HG03196 (cell line): ENCODE results near the gene FAM13B.
"Not testable (repeated sequence)": the region's sequence is repeated elsewhere in the genome, so short reads cannot be mapped to it uniquely, and the experiment has no call there.

Source experiments
- ATAC-seq: cut with Tn5 transposase; IDR thresholded peaks from one replicate; pipeline ENCODE4 v1.9.1; 2021; ENCODE audit not compliant: unreplicated experiment

FAM13B gene

DNA sequence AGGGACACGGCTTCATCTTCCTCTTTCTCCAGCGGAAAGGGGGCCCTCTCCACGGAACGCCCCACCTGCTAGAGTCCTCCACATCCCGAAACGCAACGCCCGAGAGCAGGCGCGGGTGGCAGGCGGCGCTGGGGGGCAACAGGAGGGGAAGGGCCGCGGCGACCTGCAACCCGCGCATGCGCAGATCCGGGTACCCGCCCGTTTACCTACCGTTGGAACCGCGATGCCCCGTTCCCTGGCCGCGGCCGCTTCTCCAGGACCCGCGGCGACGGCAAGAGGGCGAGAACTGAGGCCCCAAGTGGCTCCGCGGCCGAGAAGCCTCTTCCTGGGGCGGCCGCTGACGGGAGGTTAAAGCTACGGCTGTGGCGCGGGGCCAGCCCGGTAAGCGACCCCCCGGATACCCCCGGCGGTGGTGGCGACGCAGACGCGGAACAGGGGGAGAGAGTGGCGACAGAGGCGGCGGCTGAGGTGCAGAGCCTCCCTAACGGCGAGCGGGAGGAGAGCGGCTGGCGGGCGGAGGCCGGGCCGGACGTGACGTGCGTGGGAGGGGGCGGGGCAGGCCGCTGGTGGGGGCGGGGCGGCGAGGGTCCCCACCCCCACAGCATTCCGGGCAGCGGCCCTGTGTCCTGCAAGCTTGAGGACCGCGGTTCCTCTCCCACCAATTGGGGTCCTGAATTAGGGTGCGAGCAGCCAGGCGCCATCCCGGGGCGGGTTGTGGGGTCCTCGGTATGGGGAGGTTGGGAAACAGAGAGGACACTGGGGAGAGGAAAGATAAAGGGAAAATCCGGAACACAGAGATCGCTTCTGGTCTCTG, at the start of gene FAM13B:
FAM13B (minus strand) TSS at position 508 of the 814 bp plus-strand sequence. CDS start 13,968 bp downstream, outside the sequence.
- peak; percentile 56 for ATAC-seq

DNA sequence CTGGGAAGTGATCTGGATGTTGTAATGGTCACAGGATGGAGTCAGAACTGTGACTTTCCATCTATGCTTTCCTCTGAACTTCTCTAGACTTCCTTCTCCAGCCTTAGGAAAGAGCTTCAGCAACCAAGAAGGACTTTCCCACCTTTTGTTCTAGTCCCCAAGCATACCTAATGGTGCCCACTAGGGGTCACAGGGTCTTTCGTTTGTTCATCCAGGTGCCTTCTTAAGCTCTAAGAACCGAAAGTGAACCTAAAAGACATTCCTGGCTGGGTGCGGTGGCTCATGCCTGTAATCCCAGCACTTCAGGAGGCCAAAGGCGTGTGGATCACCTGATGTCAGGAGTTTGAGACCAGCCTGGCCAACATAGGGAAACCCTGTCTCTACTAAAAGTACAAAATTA, 49.2 kb upstream of the FAM13B start:
- ATAC-seq: no peak

DNA sequence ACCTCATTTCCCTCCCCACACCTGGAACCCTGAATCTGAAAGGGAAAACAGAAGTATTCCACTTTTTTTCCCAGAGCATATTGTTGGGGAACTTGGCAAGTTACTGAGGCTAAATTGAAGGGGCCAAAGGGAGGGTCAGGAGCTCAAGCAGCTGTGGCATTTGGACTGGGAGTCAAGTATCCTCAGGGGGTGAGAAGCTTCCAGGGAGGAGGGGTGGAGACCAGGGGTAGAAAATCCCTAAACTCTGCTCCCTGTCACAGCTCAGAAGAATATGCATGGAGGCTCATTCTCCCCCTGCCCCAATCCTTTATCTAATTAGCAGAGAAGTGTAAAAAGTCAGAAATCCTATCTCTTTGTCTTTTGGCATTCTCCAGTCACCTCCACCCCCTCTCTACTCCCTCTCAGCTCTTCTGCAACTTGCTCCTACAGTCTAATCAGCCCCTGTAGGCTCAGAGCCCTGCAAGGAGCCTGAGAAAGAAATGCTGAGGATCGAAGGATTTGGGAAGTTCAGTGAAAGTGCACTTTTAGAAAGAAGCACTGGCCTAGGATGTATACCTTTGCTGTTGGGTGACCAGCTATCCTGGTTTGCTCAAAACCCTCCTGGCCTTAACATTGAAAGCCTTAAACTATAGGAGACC, 45.2 kb upstream of the FAM13B start:
- ATAC-seq: no peak

DNA sequence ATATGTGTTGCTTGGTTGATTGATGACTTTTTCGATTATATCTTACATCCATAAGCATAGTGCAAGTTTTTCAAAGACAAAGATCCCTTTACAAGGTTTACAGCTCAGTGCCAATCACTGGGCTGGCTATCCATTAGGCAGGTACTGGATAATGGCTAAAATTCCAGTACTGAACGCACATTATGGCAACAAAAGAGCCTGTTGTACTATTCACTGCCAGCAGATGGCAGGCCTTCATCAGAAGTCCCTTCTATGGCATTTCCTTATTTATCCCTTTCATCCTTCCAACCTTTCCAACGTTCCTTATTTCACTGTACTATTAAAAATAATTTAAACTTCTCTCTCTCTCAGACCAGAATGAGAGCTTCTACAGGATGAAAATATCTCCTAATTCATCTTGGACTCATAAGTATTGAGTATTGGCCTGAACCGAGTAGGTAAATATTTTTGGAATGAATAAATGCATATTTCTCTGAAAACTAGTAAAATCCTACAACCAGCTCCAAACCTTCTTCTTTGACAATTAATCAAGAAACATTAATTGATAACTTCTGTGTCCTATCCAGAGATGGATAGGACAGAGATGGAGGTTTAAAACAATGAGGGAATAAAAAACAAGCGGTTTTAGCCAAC, 44.3 kb upstream of the FAM13B start:
- ATAC-seq: no peak

DNA sequence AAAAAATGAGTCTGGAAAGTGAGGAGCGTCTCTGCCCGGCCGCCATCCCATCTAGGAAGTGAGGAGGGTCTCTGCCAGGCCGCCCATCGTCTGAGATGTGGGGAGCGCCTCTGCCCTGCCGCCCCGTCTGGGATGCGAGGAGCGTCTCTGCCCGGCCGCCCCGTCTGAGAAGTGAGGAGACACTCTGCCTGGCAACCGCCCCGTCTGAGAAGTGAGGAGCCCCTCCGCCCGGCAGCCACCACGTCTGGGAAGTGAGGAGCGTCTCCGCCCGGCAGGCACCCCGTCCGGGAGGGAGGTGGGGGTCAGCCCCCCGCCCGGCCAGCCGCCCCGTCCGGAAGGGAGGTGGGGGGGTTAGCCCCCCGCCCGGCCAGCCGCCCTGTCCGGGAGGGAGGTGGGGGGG, 37.1 kb upstream of the FAM13B start:
- not testable (repeated sequence) for ATAC-seq

DNA sequence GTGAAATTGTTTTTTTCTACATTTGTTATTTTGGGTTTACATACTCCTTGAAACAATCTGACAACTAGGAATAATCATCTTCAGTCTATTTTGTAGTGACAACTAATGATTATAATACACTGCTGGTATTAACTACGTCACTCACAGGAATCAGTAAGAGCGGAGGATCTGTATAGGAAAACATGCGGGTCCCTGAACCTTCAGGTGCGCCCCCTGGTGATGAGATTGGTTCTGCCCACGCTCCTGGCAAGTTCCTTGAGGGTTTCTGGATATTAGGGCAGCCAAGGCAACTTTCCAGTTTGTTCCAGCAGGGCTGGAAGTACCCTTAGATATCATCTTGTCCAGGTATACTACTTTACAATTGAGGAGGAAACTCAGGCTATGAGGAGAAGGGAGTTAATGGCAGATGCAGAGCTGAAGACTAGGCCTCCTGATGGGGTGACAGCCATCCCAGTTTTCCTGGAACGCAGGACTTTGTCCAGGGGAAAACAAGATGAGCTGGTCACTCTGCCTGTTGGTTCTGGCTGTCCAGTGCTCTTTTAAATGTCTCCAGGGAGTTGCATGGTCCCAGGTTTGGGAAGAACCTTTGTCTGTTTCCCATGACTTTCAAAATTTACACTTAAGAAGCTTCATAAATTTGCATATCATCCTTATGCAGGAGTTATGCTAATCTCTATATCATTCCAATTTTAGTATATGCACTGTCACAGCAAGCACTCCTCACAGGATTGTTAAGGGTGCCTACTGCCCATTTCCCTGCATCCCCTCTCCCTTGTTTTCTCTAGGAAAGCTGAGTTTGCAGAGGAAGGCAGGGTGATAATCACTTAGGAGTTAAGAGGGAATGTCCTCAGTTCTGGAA, 36.1 kb upstream of the FAM13B start:
- ATAC-seq: no peak

DNA sequence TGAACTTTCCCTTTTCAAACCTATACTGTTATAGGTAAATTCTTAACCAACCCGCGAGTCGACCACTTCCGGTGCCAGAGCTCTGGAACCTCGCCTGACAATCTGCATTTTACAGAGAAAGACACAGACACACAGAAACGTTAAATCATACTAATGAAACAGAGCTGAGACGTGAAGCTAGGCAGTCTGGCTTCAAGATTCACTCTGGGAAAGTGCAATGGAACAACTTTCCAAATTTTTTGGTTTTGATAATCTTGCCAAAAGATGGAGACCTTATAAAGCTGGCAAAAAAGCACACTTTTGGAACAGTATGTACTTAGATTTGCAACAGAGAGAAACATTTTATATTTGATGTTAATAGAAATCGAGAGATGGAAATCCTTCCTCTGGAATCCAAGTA, 35.1 kb upstream of the FAM13B start:
- ATAC-seq: no peak

DNA sequence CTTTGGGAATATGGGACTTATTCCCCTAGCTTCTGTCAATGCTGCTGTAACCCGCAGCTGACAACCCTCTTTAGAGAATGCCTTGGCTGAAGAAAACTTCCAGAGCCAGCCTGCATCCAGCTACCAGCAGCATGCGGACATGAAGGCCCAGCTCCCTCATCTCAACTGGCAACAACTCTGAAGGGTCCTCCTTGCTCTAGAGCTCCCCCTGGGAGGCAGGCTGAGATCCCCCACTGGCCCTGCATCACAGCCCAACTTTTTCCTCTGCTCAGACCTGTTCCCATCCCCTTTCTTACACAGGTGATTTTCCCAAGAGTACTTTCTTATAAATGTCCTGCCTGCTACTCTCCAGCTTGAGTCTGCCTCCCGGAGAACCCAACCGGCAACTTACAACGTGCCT, 32.2 kb upstream of the FAM13B start:
- ATAC-seq: no peak

DNA sequence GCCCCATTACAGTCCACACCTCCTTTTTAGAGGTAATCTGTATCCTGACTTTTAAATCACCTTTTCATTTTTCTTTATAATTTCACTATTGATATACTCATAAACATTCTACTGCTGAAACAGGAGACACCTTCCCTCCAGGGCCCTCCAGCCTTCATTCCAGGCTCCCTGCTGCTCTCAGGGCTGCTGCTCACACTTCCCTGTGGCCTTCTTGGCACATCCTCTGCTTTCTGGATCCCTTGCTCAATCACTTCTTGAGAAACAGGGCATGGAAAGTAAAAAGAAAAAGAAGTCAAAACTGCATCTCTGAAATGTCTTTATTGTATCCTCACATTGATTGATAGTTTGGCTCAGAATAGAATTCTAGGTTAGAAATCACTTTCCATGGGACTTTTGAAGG, 31.6 kb upstream of the FAM13B start:
- no peak for ATAC-seq

DNA sequence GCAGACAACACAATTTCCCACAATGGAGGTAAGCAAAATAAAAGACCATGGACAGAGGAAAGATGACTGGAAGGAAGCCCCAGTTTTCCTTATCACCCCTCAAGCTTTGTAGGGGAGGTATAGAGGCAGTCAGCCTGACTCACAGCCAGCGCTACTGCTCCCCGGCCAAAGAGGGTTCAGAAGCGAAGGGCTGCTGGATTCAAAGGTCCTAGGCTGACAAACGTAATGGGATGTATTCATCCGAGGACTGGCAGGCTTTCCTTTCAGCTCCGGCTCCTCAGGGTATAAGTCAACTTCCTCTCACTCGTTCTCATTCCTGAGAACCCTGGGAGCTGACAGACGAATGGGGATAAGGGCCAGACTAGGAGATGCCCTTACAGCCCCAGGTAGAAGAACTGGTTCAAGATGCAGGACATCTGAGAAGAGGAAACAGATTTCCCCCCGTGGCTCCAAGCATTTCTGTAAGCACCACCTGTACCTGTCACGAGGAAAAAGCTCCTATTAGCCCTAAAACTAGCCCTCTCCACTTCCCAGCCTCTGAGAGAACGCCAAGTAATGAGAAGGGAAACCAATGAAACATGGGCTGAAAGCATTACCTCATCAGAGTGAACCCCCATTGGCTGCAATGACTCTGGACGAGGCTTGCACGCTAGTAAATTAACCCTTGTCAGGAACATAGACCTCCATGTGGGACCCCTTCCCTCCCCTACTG, 22.1 kb upstream of the FAM13B start:
- ATAC-seq: no peak

DNA sequence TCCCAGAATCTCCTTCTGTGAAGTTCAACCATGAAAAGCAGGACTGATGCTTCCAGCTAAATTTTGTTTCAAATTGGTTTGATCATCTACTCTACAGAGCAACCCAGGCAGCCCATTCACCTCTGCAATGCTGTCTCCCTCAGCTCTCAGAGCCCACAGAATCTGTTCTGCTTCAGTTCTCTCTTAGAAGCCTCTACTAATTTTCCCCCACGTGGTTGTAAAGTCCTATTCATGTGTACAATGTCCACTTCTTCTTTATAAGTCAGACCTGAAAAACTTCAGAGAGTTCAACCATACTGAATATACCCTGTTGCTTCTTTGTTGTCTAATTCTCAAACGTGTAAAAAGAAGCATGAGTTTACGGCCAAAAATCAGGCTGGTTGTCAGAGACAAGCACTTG, 21.3 kb upstream of the FAM13B start:
- ATAC-seq: no peak

DNA sequence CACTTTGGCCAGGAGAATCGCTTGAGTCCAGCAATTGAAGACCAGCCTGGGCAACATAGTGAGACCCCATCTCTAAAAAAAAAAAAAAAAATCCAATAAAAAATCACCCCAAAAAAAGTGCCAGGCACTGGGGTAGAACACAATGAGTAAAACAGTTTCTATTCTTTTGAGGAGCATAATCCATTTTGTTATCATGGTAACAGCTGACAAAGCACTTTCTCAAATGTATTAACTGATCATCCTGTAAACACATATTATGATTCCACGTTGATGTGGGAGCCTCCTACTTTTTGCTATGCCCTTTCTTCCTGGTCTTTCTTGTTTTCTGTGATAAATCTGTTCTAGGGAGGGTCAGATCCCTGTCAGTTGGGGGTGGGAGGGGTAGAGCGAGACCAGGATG, 20.7 kb upstream of the FAM13B start:
- ATAC-seq: no peak

DNA sequence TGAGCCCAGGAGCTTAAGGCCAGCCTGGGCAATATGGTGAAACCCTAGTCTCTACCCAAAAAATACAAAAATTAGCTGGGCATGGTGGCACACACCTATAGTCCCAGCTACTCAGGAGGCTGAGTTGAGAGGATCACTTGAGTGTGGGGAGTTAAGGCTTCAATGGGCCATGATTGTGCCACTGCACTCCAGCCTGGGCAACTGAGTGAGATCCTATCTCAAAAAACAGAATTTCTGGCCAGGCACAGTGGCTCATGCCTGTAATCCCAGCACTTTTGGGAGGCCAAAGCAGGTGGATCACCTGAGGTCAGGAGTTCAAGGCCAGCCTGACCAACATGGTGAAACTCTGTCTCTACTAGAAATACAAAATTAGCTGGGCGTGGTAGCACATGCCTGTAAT, 19.8 kb upstream of the FAM13B start:
- not testable (repeated sequence) for ATAC-seq

DNA sequence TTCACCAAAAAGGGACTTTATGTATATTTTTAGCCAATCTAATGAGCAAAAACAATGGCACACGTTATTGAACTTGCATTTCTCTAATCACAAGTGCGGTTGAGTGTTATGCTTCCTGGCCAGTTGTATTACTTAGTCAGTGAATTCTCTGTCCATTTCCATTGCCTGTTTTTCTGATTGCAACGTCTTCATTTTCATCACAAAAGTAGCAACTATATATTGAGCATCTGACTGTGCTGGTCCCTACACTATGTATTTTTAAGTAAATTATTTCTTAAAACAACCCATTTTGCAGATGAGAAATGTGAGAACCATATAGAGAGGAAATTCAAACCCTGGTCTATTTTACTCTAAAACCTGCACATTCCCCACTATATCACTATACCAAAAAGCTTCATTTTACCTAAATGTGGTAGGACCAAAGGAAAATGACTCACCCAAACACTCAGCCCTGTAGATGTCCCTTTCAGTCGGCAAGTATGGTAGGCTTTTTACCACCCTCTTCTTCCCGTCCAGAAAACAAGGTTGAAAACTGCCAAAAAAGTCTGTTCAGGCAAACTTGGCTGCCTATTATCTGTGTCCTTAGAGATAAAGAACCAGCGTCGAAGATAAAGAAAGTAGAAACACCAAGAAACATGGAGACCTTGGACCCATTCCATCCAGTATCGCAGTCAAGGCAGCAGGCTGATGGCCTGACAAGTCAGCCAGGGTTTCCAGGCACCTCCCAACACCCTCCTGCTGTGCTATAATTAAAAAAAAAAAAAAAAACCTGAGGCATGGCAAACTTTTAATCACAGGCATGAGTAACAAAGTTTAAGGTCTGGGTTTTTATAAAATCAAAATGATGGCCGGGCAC, 18.8 kb upstream of the FAM13B start:
- ATAC-seq: no peak

DNA sequence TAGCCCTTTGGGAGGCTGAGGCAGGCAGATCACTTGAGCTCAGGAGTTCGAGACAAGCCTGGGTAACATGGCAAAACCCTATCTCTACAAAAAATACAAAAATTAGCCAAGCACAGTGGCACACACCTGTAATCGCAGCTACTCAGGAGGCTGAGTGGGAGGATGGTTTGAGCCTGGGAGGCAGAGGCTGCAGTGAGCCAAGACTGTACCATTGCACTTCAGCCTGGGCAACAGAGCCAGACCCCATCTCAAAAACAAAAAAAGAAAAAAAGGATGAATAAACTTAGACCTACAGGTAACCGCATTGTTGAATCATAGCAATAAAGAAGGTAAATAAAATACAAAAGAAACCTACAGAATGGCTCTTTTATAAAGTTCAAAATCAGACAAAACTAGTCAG, 12.4 kb upstream of the FAM13B start:
- not testable (repeated sequence) for ATAC-seq

DNA sequence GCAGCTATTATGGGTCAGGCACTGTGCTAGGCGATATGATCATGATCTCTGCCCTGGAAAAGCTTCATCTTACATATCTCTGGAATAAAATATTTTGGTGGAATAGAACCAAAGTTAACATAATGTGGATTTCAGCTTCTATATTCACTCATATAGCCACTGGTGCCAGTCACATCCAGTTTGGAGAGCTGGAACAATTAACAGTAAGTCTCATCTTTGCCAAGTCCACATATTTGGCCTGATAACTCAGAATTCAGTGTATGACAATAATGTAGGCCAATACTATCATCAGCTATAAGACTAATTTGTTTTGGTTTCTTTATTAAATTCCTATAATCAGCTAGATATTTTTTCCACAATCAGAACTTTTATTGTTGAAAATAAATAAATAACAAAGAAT, 5.9 kb upstream of the FAM13B start:
- ATAC-seq: no peak

DNA sequence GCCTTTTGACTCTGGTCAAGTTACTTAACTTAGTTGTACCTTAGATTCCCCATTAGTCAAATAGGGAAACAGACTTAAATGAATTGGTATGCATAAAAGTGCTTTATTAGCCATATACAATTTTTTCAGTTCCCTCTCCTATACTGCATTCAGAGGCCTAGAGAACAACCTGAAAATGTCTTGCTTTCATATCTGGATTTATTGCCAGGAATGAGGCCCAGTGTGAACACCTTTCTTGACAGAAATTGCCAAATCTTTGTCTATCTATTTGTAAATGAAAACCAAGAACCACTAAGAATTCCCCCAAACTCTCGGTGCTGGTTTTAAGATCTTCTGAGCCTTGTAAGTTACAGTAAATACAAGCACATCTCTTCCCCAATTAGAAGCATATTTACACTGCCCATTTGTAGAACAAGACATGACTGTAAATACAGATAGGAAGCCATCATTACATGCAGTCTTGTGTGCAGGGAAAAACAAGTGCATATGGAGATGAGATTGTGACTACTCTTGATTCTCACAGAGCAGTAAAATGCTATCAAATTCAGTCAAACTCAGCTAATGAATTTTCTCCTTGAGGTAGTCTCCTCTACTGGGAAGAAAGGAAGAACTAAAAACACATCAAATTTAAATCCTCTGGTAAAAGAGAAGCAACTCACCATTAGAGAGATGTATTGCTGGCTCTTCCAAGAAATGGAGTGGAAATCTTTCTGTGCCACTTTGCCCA, 5.2 kb upstream of the FAM13B start:
- ATAC-seq: no peak

DNA sequence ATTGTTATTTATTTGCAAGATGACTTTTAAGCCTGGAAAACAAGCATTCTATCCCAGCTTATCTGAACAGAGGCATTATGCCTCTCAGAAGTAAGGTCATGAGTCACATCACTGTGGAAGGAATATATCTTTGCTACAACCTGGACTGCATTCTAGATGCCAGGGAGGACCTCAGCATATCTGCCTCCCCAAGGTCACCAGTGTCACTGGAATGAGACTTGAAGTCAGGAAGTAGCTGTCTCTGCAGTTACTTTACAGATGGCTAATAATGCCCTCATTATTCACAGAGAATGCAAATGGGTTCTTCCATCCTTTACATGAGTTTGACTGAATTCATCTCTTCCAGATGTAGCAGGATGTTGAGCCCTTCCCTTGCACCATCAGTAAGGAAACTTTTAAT, 4.4 kb upstream of the FAM13B start:
- ATAC-seq: no peak
